ENCODE measurements around the gene UBAC2.

UBAC2 gene

DNA sequence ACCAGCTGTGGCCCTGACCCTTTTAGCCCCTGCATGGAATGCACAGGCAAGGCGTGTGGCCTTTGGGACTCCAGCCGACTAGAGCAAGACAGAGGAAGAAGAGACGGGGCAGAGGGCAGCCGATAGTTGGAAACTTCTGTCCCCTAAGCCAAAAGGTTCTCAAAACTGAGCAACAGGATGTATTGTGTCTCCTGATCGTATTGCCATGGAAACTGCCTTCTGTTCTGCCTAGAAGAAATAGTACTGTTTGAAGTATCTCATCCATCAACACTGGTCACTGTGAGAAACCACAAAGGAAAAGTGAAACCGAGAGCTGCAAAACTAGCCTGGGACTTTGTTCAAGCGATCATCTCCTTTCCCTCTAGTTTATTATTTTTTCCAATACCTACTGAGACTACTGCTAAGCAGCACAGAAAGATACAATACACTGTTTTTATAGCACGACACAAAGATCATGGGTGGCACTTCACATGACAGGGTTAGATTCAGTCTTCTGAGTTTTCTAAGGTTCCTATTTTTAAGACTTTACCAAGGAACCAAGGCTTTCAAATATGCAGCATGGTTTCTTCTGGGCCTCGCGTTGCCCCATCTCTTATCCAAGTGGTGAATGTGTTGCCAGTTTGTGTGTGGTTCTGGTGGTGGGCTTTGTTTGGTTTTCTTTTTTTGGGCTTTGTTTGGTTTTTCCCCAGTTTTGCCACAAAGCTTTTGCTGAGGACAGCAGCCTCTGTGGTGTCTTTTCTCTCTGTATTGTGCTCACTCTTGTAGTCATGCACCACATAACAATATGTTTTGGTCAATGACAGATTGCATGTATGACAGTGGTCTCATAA, 155.8 kb downstream of the UBAC2 start:
- DNase-seq (ENCODE audit: low read depth in 2 of 2) = no peak

DNA sequence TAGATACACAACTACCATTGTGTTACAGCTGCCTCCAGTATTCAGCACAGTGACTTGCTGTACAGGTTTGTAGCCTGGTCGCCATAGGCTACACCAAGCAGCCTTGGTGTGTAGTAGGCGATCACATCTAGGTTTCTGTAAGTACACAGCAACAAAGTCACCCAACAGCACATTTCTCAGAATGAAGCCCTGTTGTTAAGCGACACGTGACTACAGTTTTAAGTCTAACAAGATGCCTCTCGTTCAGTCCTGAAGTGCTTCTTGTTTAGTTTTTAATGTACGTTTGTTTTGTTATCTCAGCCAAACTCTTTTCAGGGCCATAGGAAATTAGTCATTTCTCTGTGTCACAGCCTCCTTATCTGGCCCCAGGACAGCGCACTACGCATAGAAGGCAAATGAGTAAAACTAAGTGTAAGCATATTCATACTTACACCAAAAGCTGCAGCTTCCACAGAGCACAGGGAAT, 156.5 kb downstream of the UBAC2 start:
- no peak for DNase-seq (ENCODE audit: low read depth in 2 of 2)

- DNase-seq (ENCODE audit: low read depth in 2 of 2) = no peak
Measured at GRCh38 chr13:99357941-99358340, 157.3 kb downstream of the UBAC2 start.

DNA sequence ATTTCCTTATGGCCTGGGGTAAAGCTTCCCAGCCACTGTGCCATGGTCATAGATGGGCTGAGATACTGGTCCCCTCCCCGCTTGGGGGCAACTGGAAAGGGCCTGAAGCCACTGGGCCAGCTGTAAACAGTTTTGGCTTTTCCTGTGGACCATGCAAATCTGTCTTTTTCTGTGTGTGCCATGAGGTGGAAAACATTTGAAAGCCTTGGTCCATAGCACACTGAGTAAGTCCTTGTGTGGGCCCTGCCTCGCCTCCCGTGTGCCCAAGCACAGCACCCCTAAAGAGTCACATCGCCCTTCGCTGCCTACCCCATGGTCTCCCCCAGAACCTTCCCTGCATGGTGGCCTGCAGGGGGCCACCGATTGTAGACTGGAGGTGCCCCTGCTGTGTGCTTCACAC, 158.9 kb downstream of the UBAC2 start:
- no peak for DNase-seq (ENCODE audit: low read depth in 2 of 2)

DNA sequence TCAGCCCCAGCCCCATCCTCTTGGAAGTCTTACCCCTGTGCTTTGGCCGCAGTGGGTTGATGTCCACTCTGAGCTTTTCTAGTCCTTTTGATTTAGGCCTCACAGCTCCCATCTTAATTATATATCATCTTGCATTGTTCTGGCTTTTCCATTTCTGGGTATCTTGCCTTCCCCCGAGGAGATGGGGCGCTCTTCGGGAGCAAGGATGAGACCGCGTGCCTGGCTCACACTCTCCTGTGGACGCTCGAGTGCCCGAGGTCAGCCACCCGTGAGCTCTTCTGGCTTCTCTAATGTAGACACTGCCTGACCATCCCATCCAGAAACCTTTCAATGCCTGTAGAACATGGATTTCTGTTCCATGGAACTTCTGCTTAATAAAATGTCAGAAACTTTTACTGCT, 160.0 kb downstream of the UBAC2 start:
- no peak for DNase-seq (ENCODE audit: low read depth in 2 of 2)

DNA sequence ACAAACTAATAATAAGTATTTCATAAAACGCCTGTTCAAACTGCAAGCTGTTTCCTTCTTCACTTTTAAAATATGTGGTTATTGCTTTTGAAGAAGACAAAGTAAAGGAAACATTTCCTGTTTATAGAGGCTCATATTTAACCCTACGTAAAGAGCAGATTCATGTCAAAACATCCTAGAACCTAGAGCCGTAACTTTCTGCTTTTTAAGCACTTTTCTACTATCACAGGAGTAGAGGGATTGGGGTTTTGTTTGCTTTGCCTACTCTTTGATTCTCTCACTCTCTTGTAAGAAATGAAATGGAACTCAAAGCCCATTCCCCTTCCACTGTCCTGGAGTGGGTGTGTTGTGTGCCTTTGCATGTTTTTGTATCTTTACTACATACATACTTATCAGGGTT, 160.5 kb downstream of the UBAC2 start:
- no peak for DNase-seq (ENCODE audit: low read depth in 2 of 2)

GRCh38 chr13:99362362-99362761, 161.7 kb downstream of the UBAC2 start:
- no peak for DNase-seq (ENCODE audit: low read depth in 2 of 2)

DNA sequence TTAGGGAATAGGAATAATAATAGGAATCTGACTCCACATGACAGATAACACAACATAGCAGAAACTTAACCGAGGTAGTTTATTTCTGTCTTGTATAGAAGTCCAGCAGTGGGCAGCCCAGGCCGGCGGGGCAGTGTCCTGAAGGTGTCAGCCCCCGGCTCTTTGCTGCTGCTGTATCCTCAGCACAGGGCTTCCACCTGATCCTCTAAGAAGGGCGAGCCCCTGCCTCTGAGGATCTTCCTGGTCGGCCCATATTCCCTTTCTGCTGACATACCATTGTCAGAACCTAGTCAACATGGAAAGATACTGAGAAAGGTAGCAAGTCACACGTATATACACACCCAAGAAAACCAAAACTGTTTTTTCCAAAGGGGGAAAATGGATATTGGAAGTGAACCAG, 162.7 kb downstream of the UBAC2 start:
- DNase-seq (ENCODE audit: low read depth in 2 of 2) = no peak

DNA sequence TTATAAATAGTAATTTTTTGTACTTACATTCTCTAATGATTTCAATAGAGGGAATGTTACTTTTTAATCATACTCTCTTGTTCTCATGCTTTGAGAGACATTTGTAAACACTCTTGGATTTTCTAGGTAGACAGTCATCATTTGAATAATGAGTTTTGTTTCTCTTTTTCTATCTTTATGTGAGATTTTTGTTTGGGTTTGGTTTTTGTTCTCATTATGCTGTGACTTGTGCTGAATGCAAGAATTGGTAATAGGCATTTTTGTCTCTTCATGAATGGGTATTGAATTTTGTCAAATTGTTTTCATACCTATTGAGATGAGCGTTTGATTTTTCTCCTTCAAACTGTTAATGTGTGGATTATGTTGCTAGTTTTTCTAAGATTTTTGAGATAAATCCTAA, 163.3 kb downstream of the UBAC2 start:
- no peak for DNase-seq (ENCODE audit: low read depth in 2 of 2)

DNA sequence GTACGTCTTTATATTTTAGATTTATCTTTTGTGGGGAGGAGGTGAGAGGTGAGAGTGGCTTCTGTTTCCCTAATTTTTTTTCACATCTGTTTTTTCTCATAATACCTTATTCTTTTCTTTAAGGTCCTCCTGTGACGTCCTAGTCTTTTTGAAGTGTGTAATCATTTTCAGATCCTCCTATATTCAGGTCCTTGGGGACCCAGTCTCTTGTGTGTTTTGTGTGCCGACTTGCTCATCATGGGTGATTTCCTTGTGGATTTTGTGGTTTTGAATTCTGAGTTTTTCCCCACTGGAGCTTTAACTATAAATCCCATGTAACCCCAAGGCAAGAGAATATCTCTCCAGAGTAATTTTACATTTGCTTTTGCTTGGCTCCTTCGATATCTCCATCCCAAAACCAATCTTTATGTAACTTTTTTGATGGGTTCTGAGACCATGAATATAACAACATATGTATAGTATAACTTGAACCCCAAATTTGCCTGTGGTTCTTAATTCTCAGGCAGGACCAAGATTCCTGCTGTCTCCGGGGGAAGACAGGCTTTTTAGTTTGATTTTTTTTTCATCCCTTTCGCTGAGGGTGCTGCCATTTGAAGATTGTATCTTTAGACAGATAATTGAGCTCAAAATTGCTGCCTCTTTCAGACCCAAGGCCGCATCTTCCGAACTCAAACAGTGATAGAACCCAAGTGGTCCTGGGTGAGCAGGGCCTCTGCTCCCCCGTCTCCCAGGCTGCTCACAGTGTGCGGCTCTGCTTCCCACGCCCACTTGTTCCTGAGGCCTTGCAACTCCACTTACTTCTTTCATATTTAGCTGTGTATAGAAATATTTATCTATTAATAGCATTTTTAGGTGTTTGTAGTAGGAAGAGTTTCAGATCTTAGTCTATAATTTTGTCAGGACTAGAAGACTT, 165.7 kb downstream of the UBAC2 start:
- no peak for DNase-seq (ENCODE audit: low read depth in 2 of 2)

GRCh38 chr13:99367106-99367616, 166.5 kb downstream of the UBAC2 start:
- DNase-seq (ENCODE audit: low read depth in 2 of 2) = no peak

- DNase-seq (ENCODE audit: low read depth in 2 of 2) = no peak
Measured at GRCh38 chr13:99367663-99368448, 167.2 kb downstream of the UBAC2 start.

- DNase-seq (ENCODE audit: low read depth in 2 of 2) = no peak
Measured at GRCh38 chr13:99370481-99371275, 170.0 kb downstream of the UBAC2 start.

GRCh38 chr13:99371956-99372355, 171.3 kb downstream of the UBAC2 start:
- no peak for DNase-seq (ENCODE audit: low read depth in 2 of 2)

- DNase-seq (ENCODE audit: low read depth in 2 of 2) = no peak
Measured at GRCh38 chr13:99373436-99373835, 172.8 kb downstream of the UBAC2 start.

GRCh38 chr13:99374169-99374991, 173.7 kb downstream of the UBAC2 start:
- DNase-seq (ENCODE audit: low read depth in 2 of 2) = no peak

- no peak for DNase-seq (ENCODE audit: low read depth in 2 of 2)
Measured at GRCh38 chr13:99374994-99375737, 174.5 kb downstream of the UBAC2 start.

DNA sequence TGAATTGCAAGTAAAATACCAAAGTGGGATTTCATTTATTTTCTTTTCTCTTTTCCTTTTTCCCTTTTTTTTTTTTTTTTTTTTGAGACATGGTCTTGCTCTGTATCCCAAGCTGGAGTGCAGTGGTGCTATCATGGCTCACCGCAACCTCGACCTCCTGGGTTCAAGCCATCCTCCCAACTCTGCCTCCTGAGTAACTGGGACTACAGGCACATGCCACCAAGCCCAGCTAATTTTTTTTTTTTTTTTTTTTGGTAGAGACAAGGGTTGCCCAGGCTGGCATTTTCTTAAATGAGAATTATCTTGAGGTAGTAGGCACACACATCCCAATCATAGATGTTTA, 175.1 kb downstream of the UBAC2 start:
- no peak for DNase-seq (ENCODE audit: low read depth in 2 of 2)

GRCh38 chr13:99376132-99376531, 175.5 kb downstream of the UBAC2 start:
- no peak for DNase-seq (ENCODE audit: low read depth in 2 of 2)

All from stimulated activated CD4-positive, alpha-beta T cell treated with anti-CD3 and anti-CD28 coated beads, Interleukin-1b, Interleukin-23, amount 100 ng/mL, for 1 hour (primary cell).